Endodermal cell (in vitro differentiated cells): Measurements from ENCODE around the gene NKAIN4. TPM values are rescaled to one million over a fixed set of nuclear protein-coding genes. Genes with fewer than 3 reads are reported as not detected.

Experiments used
- DNase-seq: peaks from one replicate; pipeline ENCODE4 v3.0.0-alpha.2; 2017
- H3K27ac ChIP-seq: 2 replicates; pipeline ENCODE4 v1.5.1; 2013; ENCODE audit warnings: mild to moderate bottlenecking, low read depth, low read length, moderate library complexity
- H3K27me3 ChIP-seq: 2 replicates; pipeline ENCODE4 v1.6.1; 2013; ENCODE audit warnings: mild to moderate bottlenecking, low read length, moderate library complexity; ENCODE audit not compliant: insufficient read depth, control insufficient read depth, poor library complexity, severe bottlenecking
- H3K36me3 ChIP-seq: 2 replicates; pipeline ENCODE4 v1.7.0; 2013; ENCODE audit warnings: mild to moderate bottlenecking, low read length, moderate library complexity; ENCODE audit not compliant: control insufficient read depth, insufficient read depth
- H3K4me1 ChIP-seq: one replicate; pipeline ENCODE4 v1.7.0; 2013; ENCODE audit warnings: low read length; ENCODE audit not compliant: control insufficient read depth, insufficient read depth
- H3K4me3 ChIP-seq: 2 replicates; pipeline ENCODE4 v1.5.1; 2013; ENCODE audit warnings: mild to moderate bottlenecking, low read length, moderate library complexity
- H3K9ac ChIP-seq: 2 replicates; pipeline ENCODE4 v1.6.1; 2013; ENCODE audit warnings: mild to moderate bottlenecking, low read length, moderate library complexity; ENCODE audit not compliant: poor library complexity, severe bottlenecking; ENCODE audit errors: extremely low read depth
- H3K9me3 ChIP-seq: 2 replicates; pipeline ENCODE4 v1.6.1; 2013; ENCODE audit warnings: mild to moderate bottlenecking, low read length, moderate library complexity; ENCODE audit not compliant: control insufficient read depth
- H3K27ac Mint-ChIP-seq: 2 replicates; pipeline ENCODE4 v1.8.0; 2020; ENCODE audit warnings: mixed read lengths
- H3K27me3 Mint-ChIP-seq: 2 replicates; pipeline ENCODE4 v1.8.0; 2021; ENCODE audit warnings: mild to moderate bottlenecking, mixed read lengths; ENCODE audit not compliant: insufficient read depth
- H3K36me3 Mint-ChIP-seq: 2 replicates; pipeline ENCODE4 v1.8.0; 2020; ENCODE audit warnings: low read depth, mixed read lengths
- H3K4me1 Mint-ChIP-seq: 2 replicates; pipeline ENCODE4 v1.8.0; 2020; ENCODE audit warnings: mixed read lengths
- H3K4me3 Mint-ChIP-seq: 2 replicates; pipeline ENCODE4 v1.8.0; 2020; ENCODE audit warnings: mild to moderate bottlenecking, moderate library complexity, mixed read lengths
- H3K9me3 Mint-ChIP-seq: 2 replicates; pipeline ENCODE4 v1.8.0; 2020; ENCODE audit warnings: mild to moderate bottlenecking, mixed read lengths
- WGBS, 2 experiments: methylation state at CpG; one replicate each; pipeline versions ENCODE4 v1.1.5 to v1.1.7; 2013; ENCODE audit warnings: missing lambda C conversion rate in 2 of 2, mixed read lengths in 1 of 2; ENCODE audit not compliant: insufficient coverage in 1 of 2, insufficient read length in 1 of 2; 5-methylcytosine and 5-hydroxymethylcytosine counted together
- total RNA-seq, 2 donors: library from RNA; stranded (reverse); fragmentation: NEBNext Ultra II Directional in 1 of 2; extraction: Animal tissue kit (Norgen Biotek cat#: 25700) in 1 of 2; gene quantifications; 2 replicates in 1 of 2; 3 replicates in 1 of 2; pipeline ENCODE4 v1.2.1, GENCODE V29; 2021
- TF ChIP-seq, protein P1 (sequence below): fragments of 200-600 bp; sonication (generic); conservative IDR thresholded peaks from 2 replicates; pipeline ENCODE4 v1.5.0; 2021; ENCODE audit warnings: antibody characterized with exemption, mild to moderate bottlenecking

NKAIN4 gene
- total RNA-seq, 2 donors from 2014 or later = 0.24 to 1.7 TPM

DNA sequence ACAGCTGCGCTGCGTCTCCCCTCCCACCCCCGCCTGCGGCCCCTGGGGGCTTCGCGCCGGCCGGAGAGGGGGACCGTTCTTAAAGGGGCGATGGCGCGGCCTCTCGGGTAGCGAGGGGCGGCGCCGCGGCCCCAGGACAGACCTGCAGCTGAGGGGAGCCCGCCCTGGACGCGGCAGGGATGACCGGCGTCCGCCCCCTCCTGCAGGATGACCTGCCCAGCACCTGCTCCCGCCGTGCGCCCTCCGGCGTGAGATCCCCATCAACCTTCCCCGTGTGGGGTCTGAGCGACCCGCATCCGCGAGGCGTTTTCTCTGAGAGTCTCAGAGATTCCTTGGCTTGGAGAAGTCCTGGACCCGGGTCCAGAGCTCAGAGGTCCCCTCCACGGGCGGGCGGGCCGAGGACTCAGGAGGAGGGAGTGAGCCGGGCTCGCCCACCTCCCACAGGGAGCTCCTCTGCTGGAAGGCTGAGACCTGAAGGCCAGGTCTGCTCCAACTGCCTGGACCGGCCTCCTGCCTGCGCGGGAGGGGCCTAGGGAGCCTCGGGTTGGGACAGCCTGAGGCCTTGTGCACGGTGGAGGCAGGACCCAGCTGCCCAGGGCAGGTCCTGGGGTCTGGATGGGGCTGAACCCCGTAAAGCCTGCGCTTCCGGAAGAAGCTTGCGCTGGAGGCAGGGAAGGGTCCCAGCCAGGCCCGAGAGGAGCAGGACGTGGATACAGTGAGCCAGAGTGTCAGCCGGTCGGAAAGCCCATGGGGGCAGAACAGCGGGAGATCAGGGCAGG is 532 bp upstream of the NKAIN4 start:
- H3K4me3 ChIP-seq = no peak overlapping the region
- peak overlapping the region; percentile 49 for H3K4me3 Mint-ChIP-seq
- DNase-seq = peak; percentile 82
- peaks cover 3% of the 10 kb centered on the region for H3K4me1 ChIP-seq
- H3K9me3 Mint-ChIP-seq = peaks cover 8% of the 10 kb centered on the region
- no peak overlapping the region for H3K27ac Mint-ChIP-seq
- TF ChIP-seq, protein P1, sequence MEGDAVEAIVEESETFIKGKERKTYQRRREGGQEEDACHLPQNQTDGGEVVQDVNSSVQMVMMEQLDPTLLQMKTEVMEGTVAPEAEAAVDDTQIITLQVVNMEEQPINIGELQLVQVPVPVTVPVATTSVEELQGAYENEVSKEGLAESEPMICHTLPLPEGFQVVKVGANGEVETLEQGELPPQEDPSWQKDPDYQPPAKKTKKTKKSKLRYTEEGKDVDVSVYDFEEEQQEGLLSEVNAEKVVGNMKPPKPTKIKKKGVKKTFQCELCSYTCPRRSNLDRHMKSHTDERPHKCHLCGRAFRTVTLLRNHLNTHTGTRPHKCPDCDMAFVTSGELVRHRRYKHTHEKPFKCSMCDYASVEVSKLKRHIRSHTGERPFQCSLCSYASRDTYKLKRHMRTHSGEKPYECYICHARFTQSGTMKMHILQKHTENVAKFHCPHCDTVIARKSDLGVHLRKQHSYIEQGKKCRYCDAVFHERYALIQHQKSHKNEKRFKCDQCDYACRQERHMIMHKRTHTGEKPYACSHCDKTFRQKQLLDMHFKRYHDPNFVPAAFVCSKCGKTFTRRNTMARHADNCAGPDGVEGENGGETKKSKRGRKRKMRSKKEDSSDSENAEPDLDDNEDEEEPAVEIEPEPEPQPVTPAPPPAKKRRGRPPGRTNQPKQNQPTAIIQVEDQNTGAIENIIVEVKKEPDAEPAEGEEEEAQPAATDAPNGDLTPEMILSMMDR = peak; percentile 58
- H3K9ac ChIP-seq = no peak overlapping the region
- no peaks in the 10 kb centered on the region for H3K4me1 Mint-ChIP-seq
- peaks cover 54% of the 10 kb centered on the region for H3K27me3 ChIP-seq
- H3K9me3 ChIP-seq = no peaks in the 10 kb centered on the region
- no peaks in the 10 kb centered on the region for H3K36me3 Mint-ChIP-seq
- WGBS, 2 experiments = 12 to 29% methylated on average over 24 to 56 of the region's 56 CpGs
- peak overlapping the region; percentile 70 for H3K27ac ChIP-seq
- no peaks in the 10 kb centered on the region for H3K36me3 ChIP-seq
- H3K27me3 Mint-ChIP-seq = peaks cover 56% of the 10 kb centered on the region

DNA sequence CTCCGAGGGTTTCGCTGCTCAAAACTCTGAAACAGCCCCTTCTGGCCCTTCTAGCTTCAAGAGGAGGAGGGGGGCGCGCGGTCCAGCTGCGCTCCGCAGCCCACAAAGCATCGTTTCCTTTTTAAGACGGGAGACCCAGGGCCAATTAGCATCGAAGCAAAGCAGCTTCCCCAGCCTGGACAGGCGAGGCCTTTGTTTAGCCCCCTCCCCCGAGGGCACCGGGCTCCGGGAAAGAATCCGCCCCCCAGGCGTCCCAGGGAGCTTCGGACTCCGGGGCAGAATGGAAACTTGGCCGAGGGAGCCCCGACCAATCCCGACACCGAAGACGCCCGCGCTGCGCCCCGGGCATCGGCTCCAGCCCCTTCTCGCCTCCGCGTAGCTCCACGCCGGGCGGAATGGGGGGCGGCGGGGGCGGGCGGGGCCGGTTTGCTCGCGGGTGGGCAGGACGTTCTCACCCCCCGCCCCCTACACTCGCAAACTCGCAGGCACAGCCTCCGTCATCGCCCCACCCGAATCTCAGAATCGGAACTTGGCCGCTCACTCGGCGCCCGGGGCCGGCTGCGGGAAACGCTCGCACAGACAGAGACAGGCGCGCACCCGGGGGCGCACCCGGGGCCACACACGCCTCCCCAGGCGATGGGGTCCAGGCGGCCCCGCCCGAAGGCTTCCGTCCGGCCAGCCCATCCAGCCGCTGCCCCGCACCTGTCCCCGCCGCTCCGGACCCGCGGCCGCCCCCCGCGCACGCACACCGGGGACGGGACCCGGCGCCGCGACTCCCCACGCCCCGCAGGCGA is 628 bp downstream of the NKAIN4 start:
- TF ChIP-seq, protein P1 = no peak
- Mint-ChIP-seq H3K27me3 (peaks cover 56% of the 10 kb centered on the region), H3K27ac (no peak overlapping the region), H3K36me3 (no peaks in the 10 kb centered on the region), H3K9me3 (peaks cover 8% of the 10 kb centered on the region), H3K4me3 (peak overlapping the region; percentile 46), H3K4me1 (no peaks in the 10 kb centered on the region)
- Histone ChIP-seq H3K27me3 (peaks cover 54% of the 10 kb centered on the region), H3K9ac (no peak overlapping the region), H3K36me3 (no peaks in the 10 kb centered on the region), H3K27ac (peak overlapping the region; percentile 96), H3K4me1 (peaks cover 3% of the 10 kb centered on the region), H3K4me3 (peak overlapping the region; percentile 45), H3K9me3 (no peaks in the 10 kb centered on the region)
- 2 to 3% methylated on average over 12 to 89 of the region's 89 CpGs for WGBS, 2 experiments
- peak; percentile 79 for DNase-seq

DNA sequence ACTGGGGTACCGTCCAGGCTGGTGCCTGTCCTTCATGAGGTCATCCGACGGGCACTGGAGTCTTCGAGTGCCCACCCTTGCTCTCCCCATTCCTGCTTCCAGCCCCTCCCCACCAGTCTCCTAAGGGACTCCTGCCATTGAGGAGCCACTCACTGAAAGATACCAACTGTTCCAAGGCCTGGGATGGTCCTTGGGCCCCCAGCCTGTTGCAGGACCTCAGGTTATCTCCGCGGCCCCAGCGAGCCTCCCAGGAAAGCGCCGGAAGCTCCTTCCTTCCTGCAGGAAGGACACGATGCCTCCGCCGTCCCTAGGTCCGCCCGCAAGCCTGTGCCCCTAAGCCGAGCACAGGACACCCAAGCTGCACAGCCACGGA is 1.2 kb downstream of the NKAIN4 start:
- Histone ChIP-seq H3K9ac (no peak overlapping the region), H3K9me3 (no peaks in the 10 kb centered on the region), H3K27ac (peak overlapping the region; percentile 96), H3K4me3 (peak overlapping the region; percentile 45), H3K27me3 (peaks cover 54% of the 10 kb centered on the region), H3K4me1 (peaks cover 3% of the 10 kb centered on the region), H3K36me3 (no peaks in the 10 kb centered on the region)
- H3K27ac Mint-ChIP-seq = no peak overlapping the region
- H3K36me3 Mint-ChIP-seq = no peaks in the 10 kb centered on the region
- peaks cover 57% of the 10 kb centered on the region for H3K27me3 Mint-ChIP-seq
- peaks cover 8% of the 10 kb centered on the region for H3K9me3 Mint-ChIP-seq
- DNase-seq = no peak
- TF ChIP-seq, protein P1 = no peak
- H3K4me1 Mint-ChIP-seq = no peaks in the 10 kb centered on the region
- H3K4me3 Mint-ChIP-seq = peak overlapping the region; percentile 46
- WGBS, 2 experiments = 33 to 38% methylated on average over 9 to 16 of the region's 16 CpGs
